GM12872 (cell line): Measurements from ENCODE around the gene TFDP1.

Source experiments
- TF ChIP-seq, protein P1 (sequence below): IDR thresholded peaks from 3 replicates; pipeline ENCODE4 v1.5.1; 2011; ENCODE audit warnings: low read depth, mild to moderate bottlenecking, low read length, moderate library complexity; ENCODE audit not compliant: insufficient read depth

TFDP1 gene

DNA sequence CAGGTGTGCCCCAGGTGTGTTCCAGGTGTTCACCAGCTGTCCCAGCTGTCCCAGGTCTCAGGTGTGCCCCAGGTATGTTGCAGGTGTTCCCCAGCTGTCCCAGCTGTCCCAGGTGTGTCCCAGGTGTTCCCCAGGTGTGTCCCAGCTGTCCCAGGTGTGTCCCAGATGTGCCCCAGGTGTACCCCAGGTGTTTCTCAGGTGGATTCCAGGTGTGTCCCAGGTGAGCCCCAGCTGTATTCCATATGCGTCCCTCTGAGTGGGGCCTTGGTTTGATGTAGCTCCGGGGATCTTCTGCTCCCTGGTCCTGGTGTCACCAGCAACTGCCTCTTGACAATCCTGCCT, 81.7 kb downstream of the TFDP1 start:
- TF ChIP-seq, protein P1, sequence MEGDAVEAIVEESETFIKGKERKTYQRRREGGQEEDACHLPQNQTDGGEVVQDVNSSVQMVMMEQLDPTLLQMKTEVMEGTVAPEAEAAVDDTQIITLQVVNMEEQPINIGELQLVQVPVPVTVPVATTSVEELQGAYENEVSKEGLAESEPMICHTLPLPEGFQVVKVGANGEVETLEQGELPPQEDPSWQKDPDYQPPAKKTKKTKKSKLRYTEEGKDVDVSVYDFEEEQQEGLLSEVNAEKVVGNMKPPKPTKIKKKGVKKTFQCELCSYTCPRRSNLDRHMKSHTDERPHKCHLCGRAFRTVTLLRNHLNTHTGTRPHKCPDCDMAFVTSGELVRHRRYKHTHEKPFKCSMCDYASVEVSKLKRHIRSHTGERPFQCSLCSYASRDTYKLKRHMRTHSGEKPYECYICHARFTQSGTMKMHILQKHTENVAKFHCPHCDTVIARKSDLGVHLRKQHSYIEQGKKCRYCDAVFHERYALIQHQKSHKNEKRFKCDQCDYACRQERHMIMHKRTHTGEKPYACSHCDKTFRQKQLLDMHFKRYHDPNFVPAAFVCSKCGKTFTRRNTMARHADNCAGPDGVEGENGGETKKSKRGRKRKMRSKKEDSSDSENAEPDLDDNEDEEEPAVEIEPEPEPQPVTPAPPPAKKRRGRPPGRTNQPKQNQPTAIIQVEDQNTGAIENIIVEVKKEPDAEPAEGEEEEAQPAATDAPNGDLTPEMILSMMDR = no peak

GRCh38 chr13:113666951-113667701, 82.6 kb downstream of the TFDP1 start, which contains the start of gene GRK1:
Gene GRK1, plus strand, starts transcription at chr13:113667219. Its CDS starts 168 bp downstream, at chr13:113667387.
- TF ChIP-seq, protein P1 = no peak

DNA sequence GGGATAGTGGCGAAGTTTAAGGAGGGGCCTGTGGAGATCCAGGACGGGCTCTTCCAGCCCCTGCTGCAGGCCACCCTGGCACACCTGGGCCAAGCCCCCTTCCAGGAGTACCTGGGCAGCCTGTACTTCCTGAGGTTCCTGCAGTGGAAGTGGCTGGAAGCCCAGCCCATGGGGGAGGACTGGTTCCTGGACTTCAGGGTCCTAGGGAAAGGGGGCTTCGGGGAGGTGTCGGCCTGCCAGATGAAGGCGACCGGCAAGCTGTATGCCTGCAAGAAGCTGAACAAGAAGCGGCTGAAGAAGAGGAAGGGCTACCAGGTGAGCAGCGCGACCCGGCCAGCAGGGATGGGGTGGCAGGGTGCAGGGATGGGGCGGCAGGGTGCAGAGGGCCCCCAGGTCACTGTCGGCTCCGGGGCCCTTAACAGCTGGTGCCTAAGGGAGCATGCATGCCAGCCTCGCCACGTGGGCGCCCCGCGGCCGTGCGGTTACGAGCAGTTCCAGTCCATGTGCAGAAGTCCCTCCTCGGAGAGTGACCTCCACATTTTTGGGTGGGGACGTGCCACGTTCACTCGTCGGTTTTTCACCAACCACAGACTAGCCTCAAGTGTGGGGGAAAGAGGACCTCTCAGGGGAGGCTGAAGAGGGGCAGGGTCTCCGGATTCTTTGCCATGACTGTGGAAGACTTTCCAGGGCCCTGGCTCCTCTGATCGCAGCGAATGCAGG, 83.4 kb downstream of the TFDP1 start:
- TF ChIP-seq, protein P1 = no peak

DNA sequence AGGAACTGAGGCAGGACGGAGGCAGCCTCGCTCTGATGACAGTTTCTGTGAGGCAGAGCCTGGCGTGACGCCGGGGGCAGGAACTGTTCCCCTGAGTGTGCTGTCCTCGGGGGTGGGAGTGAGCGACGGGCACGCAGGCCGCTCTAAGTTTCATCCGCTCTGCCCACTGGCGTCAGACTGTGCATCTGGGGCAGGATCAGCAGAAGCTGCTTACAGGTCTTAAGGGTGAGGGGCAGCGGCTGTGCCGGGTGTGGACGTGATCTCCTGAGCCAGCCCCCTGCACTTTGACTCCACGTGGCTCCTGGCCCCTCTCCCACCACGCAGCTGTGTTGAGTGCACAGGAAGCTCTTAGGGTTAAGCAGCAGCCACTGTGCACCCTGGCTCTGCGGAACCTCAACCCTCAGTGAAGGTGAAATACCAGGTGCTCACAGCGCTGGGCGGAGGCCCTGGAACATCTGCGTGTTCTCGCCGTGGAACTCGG, 84.0 kb downstream of the TFDP1 start:
- TF ChIP-seq, protein P1 = no peak

DNA sequence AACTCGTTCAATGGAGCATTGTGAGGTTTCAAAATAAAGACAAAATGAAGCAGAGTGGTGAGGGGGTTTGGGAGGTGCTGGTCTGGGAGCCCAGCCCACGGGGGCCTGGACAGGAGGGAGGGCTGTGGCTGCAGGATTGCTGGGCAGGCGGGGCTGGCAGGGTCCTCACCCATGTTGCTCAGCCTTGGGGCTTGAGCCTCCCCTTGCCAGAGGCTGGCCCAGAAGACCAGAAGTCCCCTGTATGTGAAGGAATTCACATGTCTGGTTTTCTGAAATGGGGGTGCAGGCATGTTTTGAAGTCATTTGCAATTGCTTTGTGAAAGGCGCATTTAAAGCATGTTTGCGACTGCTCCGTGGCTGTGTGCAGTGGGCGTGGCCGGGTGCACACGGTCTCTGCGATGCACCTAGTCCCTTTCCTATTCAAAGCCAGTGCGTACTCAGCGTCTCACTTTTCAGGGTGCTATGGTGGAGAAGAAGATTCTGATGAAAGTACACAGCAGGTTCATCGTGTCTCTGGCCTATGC, 84.7 kb downstream of the TFDP1 start:
- TF ChIP-seq, protein P1 = no peak

- TF ChIP-seq, protein P1 = no peak
These were observed 85.3 kb downstream of the TFDP1 start for GRCh38 chr13:113669755-113670341.

DNA sequence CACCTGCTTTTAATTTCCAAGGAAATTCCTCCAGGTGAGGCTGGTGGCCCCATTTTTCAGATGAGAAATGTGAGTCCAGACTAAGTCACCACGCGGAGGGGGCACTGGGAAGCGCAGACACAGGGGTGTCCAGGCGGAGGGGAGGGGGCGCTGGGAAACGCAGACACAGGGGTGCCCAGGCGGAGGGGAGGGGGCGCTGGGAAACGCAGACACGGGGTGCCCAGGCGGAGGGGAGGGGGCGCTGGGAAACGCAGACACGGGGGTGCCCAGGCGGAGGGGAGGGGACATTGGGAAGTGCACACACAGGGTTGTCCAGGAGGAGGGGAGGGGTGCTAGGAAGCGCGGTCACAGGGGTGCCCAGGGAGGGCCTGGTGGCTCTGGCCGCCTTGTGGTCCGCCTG, 86.0 kb downstream of the TFDP1 start:
- TF ChIP-seq, protein P1 = no peak
